ENCODE data around the gene TEKT5.
"Not testable (repeated sequence)": the region's sequence is repeated elsewhere in the genome, so short reads cannot be mapped to it uniquely, and the experiment has no call there.

Gene TEKT5

DNA sequence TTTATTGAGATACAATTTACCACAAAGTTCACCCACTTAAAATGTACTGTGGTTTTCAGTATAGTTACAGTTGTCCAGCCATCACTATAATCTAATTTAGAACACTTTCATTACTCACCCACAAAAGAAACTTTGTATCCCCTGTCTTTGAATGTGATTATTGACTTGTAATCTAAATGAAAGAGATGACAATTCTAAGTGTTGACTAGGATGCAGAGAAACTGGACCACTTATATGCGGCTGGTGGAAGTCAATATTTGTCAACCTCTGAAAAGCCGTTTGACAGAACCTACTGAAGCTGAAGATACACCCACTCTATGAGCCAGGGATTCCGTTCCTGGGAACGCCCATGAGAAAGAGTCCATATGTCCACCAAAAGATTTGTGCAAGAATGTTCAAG lies 36.8 kb downstream of the TEKT5 start:
- DNase-seq = no peak

GRCh38 chr16:10656618-10657017 lies 38.1 kb downstream of the TEKT5 start:
- DNase-seq = no peak

DNA sequence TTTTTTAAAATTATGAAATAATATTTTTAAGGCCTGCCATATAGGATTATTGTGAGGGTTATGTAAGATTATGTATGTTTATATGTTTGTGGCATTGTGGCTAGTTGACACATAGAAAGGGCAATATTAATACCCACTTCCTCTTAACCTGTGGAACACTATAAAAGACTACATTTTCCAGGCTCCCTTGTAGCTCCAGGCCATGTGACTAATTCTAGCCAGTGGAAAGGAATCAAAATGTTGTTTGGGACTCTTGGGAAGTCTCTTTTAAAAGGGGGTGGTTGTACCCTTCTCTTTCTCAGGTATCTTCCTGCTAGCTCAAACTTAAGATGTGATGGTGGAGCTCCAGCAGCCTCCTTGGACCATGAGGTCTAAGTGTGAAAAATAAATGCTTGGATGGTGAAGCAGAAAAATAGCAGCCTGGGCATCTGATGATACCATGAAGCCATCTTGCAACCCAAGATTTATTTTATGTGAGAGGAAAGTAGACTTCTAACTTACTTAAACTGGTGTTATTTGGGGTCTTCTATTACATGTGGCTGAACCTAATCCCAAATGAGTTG lies 39.2 kb downstream of the TEKT5 start:
- DNase-seq = no peak

DNA sequence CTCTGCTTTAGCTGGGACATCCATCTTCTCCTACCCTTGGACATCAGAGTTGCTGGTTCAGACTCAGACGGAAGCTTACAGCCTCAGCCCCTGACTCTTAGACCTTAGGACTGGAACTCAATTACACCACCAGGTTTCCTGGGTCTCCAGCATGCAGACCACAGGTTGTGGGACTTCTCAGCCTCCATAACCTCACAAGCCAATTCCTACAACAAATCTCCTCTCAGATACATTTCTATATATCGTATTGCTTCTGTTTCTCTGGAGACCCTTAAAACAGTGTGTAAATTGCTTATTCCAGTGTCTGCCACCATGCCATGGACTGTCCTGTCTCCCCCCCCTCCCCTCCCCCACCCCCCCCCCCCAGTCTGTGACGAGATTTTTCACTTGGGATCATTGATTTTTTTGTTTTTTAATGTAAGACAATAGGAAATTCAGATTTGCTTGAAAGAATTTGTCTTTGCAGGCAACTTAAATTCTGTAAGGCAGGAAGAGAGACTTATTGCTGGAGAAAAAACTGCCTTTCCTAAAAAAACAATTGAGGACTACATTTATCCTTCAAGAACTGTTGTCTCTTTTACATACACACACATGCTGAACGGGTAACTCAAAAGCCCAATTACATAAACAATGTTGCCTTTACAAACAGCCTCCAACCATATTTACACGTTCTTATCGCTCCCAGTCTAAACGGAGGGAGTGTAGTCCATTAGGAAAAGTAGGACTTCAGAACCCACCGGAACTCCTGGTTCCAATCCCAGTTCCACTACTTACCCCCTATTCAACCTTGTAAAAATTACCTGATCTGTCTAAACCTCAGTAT lies 39.9 kb downstream of the TEKT5 start:
- DNase-seq = no peak

DNA sequence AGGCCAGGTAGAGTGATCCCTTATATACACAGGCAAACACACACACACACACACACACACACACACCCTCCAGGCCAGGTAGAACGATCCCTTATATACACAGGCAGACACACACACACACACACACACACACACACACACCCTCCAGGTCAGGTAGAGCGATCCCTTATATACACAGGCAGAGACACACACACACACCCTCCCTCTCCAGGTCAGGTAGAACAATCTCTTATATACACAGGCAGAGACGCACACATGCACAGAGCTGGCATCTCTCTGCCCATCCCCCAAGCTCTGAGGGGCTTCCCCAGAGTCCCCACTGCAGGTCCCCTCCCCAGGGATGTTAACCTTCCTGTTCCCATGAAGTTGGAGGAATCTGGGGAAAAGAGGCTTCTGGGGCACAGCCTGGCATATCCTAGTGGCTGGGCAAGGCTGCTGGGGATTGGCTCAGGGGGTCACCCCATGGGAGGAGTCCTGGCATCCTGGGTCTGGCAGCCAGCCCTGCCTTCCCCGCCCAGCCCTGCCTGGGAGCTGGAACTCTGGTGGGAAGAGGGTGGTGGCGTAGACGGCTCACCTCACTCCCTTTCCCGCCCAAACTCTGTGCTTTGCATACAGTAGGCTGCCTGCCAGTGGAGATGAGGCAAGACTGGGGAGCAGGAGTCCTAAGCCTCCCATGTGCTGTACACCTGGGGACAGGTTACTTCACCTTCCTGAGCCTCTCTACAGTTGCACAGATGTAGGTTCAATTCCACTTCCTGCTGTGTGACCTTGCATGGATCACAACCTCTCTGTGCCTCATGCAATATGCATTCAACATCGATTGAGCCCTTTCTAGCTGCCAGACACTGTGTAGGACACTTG lies 41.8 kb downstream of the TEKT5 start:
- DNase-seq = no peak

GRCh38 chr16:10649098-10649497 lies 45.6 kb downstream of the TEKT5 start:
- not testable (repeated sequence) for DNase-seq

DNA sequence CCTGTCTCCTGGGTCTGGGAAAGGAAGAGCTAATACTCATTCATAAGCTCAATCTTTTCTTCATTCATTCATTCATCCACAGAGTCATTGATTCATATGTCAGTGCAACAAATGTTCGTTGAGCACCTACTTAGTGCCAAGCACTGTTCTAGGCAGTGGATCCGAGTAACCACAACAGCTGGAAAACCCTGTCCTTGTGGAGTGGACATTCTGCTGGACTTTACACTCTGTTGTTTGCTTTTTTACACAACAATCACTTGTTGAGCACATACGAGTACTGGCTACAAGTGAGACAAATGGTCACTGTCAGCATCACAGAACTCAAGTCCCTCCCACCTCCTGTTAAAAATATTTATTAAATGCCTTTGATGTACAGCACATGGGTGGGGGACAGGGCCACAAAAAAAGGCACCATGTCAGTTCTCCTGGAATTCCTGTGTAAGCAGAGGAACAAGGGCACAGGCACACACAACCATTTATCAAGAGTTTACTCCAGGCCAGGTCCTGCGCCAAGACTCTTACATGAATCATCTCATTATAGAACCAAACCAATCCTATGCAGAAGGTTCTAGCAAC lies 46.9 kb downstream of the TEKT5 start:
- no peak for DNase-seq

GRCh38 chr16:10647264-10647720 lies 47.4 kb downstream of the TEKT5 start:
- DNase-seq = no peak

DNA sequence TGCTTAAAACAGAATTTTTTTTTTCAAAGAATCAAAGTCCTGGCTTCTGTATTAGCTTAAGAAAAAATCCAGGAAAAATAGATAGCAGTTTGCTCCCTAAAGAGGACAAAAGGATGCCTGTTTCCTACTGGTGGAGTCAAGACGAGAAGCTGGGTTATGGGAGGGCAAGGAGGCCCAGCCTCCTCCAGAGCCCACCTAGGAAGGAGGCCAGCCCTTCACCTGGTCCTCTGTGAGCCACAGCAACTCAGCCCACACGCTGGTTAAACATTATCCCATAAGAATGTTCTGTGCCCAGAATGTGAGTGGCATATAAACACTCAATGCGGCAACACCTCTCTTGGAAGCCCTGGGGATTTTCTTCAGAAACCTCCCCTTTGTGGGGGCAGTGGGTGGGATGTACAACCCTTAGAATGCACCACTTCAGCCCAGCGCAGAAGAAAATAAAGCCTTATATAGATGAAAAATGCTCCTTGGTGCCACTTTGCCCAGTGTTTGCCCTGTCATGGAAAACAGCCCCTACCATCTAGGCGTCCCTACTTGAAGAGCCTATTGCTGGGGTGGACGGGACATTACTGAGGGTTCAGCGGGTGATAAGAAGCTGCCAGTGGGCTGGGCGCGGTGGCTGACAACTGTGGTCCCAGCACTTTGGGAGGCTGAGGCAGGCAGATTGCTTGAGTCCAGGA lies 48.0 kb downstream of the TEKT5 start:
- DNase-seq = no peak

DNA sequence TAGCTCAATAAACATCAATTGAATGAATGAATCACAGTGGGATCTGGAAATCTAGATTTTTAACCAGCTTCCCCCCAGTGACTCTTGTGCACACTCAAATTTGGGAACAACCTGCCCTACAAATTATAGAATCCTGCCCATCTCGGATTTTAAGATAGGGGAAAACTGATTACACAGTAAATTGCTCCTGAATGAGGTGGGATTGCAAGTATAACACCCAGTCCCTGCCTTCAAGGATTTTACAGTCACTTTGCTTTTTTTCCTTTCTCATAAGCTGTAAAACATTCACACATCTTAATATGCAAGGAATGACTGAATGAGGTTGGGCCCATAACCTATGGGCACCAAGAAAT lies 48.5 kb downstream of the TEKT5 start:
- DNase-seq = no peak

DNA sequence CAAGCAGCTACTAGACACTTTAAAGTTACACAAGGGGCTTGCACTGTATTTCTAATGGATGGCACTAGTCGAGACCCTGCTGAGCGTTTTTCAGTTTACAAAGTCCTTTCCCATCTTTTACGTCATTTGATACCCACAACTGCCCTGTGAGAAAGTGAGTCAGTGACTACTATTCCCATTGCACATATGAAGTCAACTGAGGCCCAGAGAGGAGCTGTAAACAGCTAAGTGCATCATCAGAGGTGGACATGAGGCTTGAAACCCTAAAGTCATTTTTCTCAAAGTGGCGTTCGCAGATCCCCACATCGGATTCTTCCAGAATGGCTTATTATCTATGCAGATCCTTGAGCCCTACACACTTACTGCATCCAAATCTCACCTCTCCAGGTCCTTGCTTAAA lies 50.6 kb downstream of the TEKT5 start:
- DNase-seq = no peak

DNA sequence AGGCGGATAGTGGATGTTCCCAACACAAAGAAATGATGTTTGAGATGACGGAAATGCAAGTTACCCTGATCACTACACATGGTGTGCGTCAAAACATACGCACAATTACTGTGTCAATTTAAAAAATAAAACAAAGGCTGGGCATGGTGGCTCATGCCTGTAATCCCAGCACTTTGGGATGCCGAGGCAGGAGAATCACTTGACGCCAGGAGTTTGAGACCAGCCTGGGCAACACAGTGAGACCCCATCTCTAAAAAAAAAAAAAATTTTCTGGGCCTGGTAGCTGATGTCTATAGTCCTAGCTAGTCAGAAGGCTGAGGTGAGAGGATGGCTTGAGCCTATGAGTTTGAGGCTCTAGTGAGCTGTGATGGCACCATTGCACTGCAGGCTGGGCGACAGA lies 51.8 kb downstream of the TEKT5 start:
- DNase-seq = no peak

- DNase-seq = no peak
These were observed 52.5 kb downstream of the TEKT5 start for GRCh38 chr16:10641953-10642949.

GRCh38 chr16:10641555-10641952 lies 53.2 kb downstream of the TEKT5 start:
- no peak for DNase-seq

DNA sequence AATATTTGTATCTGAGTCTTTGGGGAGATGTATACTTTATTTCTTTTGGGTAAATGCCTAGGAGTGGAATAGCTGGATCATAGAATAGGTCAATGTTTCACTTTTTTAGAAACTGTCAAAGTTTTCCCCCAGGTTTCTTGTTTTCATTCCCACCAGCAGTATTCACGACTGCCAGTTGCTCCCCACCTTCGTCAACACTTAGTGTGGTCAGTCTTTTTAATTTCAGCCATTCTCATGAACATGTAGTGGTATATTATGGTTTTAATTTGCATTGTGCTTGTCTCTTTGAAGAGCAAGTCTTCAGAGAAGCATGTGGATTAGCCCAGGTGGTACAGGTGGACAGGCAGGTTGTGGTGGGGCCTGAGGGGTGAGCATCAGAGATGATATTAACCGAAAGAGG lies 53.8 kb downstream of the TEKT5 start:
- no peak for DNase-seq

DNA sequence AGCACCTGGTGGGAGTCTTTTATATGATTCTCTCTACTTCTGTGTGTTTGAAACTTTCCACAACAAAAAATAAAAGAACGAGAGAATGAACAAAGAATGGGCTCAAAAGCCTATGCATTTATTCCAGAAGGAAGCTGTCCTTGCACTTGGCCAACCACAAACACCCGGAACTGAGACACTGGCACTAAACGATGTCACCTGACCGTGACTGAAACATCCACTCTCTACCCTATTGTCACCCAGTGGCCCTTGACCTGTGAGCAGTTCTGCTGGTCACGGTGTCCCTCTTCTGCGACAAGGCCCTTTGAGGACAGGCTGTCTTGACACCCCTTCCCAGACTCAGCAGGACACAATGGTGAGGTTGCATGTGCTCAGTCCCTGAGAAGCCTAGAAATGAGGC lies 56.6 kb downstream of the TEKT5 start:
- DNase-seq = no peak

DNA sequence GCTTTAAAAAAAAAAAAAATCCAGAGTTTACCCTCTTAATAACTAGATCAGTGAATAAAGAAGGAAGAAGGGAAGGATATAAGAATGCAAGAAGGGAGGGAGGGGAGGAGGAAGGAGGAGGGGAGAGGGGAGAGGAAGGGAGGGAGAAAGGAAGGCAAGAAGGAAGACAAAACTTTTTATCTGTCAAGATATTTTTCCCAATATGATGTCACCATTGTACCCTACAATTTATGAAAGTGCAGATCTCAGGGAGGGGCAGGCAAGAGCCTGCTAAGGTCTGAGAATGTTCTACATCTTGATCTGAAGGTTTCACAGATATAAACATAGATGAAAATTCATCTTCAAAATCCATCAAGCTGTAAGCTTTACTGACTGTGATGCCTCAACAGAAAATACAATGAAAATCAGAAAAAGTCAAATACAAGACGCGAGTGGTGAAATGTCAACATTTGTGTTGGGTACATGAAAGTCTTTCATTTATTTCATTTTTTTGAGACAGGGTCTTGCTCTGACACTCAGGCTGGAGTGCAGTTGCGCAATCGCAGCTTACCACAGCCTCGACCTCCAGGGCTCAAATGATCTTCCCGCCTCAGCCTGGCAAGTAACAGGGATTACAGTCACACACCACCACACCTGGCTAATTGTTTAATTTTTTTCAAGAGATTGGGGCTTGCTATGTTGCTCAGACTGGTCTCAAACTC lies 57.2 kb downstream of the TEKT5 start:
- no peak for DNase-seq

GRCh38 chr16:10635365-10636021 lies 59.2 kb downstream of the TEKT5 start:
- DNase-seq = no peak

GRCh38 chr16:10633429-10633828 lies 61.3 kb downstream of the TEKT5 start:
- not testable (repeated sequence) for DNase-seq

GRCh38 chr16:10631886-10632285 lies 62.8 kb downstream of the TEKT5 start:
- DNase-seq = no peak
